ENCODE results near the gene CPNE5.
A peak's percentile ranks its signal among the peaks of the same experiment; 100 is the strongest.

Gene CPNE5

DNA sequence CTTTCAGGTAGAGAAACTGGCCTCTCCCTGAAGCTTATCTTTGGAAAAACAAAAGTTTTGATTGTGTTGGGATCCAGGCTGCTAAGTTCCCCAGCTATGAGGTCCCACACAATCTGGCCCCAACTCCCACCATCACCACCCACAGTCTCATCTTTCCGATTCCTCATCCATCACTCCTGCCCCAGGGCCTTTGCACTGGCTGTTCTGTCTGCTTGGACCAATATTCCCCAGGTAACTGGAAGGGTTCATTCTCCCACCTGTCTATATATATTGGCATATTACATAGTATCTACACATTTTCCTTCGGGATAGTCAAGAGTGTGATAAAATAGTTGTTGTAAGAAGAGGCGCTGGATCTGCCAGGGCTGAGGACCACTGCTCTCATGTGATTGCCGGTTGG lies 52.0 kb downstream of the CPNE5 start:
- no peak for DNase-seq

- DNase-seq, result no peak
Observed at GRCh38 chr6:36786055-36786675, 53.1 kb downstream of the CPNE5 start.

- no peak for DNase-seq
Observed at GRCh38 chr6:36784376-36784636, 54.9 kb downstream of the CPNE5 start.

DNA sequence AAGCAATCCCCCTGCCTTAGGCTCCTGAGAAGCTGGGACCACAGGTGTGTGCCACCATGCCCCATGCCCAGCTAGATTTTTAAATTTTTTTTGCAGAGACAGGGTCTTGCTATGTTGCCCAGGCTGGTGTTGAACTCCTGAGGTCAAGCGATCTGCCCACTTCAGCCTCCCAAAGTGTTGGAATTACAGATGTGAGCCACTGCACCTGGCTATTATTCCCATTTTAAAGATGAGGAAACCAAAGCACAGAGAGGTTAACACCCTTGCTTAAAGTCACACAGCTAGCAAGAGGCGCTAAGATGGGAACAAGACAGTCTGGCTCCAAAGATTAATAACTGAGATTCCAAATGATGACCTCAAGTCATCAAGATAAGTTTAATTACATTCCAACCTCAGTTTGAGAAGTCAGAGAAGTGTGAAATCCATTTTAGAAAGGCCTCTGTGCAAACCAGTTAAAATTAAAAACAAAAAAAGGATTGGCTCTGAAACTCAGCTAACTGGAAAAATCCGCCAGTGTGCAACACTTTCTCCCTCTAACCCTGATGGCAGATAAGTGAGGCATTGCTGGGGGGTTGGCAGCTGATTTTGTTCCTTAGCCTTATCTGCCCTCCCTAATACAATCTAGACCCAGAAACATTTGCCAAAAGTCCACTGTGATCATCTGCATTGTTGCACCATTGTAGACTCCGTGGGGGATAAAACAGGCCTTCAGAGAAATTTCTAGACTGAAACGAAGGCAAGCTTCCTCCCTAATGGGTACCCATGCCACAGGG lies 55.5 kb downstream of the CPNE5 start:
- DNase-seq, result no peak

DNA sequence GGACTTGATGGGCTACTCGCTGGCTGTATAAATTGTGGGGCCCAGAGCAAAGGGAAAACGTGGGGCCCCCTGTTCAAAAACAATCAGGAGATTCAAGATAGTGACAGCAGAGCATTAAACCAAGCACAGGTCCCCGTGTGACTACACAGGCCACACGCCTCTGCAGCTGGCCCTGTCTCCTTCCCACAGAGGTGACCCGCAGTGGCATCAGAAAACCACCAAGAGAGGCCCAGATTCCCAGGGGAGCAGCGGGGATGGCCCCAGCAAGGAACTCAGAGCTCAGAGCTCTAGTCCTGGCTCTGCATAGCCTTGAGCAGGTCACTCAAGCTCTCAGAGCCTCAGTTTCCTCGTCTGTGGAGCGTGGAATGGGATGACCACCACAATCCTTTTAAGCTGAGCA lies 57.6 kb downstream of the CPNE5 start:
- DNase-seq, result no peak

GRCh38 chr6:36780442-36781177 lies 58.6 kb downstream of the CPNE5 start:
- DNase-seq, result no peak

DNA sequence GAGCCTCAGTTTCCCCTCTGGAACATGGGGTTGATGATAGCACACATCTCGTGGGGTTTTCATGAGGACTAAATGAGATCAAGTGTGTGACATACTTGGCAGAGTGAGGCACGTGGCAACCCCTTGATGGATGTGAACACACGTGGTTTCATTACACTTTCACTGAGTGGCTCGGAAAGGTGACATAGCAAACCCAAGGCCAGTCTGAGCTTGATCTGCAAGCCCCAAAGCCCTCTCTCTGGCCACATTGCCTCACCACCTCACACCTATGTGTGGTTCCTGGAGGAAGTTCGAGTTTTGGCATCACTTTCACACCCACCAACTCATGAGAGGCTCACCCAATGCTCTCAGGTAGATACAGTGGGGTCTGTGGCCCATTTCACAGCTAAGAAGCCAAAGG lies 60.0 kb downstream of the CPNE5 start:
- DNase-seq, result no peak

DNA sequence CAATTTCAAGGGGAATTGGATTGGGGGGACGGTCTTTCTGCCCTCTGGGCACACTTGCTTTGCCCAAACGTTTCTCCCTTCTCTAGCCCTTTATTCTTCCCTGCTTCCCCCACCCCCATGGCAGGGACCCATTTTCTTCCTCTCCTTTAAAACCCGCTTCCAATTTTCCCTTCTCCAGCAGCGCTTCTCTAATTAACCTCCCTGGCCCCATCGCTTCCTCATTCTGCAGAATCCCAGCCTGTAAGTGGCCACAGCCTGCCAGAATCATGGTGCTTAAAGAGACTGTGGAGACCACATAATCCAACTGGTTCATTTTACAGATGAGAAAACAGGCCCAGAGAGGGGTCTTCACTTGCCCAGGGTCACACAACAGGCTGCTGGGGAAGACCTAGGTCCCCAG lies 61.4 kb downstream of the CPNE5 start:
- DNase-seq, result no peak

DNA sequence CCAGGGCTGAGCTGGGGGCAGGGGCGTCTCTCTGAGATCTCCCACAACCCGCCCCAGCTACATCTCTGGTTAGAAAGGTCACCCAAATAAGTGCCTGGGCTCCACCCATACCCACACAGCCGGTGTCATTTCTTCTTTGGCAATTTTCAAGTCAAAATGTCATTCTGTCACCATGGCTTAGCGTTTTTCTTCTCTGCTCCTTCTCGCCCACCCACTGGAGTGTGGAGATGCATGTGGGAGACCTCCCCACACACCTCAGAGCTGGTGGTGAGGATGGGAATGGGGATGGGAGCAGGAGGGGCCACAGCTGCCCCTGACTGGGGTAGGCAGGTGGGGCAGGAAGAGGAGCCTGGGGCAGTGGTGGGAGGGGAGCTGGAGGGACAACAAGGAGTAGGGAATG lies 63.1 kb downstream of the CPNE5 start:
- DNase-seq, result no peak

GRCh38 chr6:36774331-36774730 lies 64.9 kb downstream of the CPNE5 start:
- no peak for DNase-seq

GRCh38 chr6:36772397-36772796 lies 66.8 kb downstream of the CPNE5 start:
- no peak for DNase-seq

DNA sequence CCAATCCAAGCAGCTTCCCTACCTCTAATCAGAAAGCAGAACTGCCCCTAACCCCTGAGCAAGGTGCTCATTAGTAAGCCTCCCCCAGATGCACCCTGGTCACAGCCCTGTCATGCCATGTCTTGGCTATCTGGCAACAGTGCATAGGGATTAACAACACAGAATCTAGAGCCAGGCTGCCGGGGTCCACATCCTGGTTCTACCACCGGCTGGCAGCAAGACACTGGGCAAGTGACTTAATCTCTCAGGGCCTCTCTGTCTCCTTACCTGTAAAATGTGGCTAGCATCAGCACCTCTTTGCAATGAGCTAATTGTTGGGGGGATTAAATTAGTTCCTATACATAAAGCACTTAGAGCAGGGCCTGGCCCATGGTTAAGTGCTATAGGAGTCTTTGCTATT lies 68.1 kb downstream of the CPNE5 start:
- no peak for DNase-seq

DNA sequence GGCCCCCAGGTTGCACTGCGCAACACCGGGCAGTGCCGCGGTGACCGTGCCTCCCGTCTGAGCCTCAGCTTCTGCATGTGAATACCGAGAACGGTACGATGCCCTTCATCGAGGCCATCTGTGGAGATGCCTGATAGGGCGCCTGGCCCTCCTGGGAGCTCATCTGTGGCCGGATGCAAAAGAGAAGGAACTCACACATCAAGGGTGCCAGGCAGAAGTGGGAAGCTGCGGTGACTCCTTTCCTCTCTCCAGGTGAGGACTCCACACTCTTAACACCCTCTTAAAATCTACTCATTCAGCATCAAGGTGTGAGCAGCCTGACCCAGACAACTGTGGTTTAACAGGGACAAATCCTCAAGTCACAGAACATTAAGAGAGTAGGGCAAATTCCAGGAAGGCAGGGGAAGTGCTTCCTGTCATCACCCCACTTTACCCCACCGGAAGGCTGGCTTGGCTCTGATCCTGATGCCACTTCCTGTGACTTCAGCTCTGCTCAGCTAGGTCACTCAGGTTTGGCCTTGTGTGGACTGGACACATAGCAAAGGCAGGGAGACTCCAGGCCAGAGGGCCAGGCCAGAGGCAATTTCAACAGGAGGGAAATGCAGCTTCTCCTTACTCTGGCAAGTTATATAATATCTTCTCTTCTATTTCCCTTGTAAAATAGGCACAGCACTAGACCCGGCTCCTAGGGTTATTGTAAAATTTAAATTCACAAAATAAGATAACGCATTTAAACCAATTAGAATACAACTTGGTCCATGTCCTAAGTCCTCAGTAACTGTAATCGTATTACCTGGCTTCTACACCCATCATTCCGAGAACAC lies 69.4 kb downstream of the CPNE5 start:
- DNase-seq, result peak; percentile 74

- DNase-seq, result no peak
Observed at GRCh38 chr6:36769183-36769675, 70.0 kb downstream of the CPNE5 start.

GRCh38 chr6:36766399-36766945 lies 72.8 kb downstream of the CPNE5 start:
- DNase-seq, result no peak

- peak; percentile 89 for DNase-seq
Observed at GRCh38 chr6:36765594-36766398, 73.4 kb downstream of the CPNE5 start.

GRCh38 chr6:36765190-36765589 lies 74.1 kb downstream of the CPNE5 start:
- no peak for DNase-seq

- no peak for DNase-seq
Observed at GRCh38 chr6:36762123-36762522, 77.1 kb downstream of the CPNE5 start.

- no peak for DNase-seq
Observed at GRCh38 chr6:36760685-36761435, 78.4 kb downstream of the CPNE5 start.

DNA sequence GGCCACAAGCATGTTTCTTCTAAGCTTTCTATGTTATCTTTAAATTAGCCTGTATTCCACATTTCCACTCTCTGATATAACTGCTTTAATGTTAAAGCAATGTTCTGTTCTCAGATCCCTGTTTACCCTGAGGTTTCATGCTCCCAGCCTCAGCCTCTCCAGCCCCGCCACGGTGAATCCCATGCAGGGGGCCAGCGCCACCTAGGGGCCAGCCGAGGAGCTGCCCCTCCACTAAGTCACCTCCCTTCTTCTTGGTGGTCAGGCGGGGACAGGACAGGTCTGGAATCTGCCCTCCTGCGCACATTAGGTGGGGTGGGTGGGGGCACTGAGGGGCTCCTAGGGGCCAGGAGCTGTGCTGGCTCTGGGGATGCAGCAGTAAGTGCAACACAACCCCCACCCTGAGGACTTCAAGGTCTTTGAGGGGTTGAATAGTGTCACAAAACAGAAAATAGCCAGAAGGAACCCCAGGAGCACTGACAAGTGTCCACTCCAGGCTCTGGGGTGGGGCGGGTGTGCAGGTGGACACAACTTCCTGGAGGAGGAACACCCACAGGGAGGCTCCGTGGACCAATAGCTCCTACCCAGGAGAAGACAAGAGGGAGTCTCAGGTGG lies 80.0 kb downstream of the CPNE5 start:
- DNase-seq, result peak; percentile 90
